RWPE2 (cell line): Measurements from ENCODE around the gene PYGB.

Experiments used
- ATAC-seq: fragments of 200-7000 bp; cut with Tn5 transposase; 3 replicates; pipeline ENCODE4 v1.9.1; 2021; ENCODE audit warnings: low read depth
- DNase-seq: peaks from one replicate; pipeline ENCODE4 v3.0.0-alpha.2; 2020; ENCODE audit warnings: low spot score
- H3K27ac ChIP-seq: fragments of 450-650 bp; 2 replicates; pipeline ENCODE4 v1.5.1; 2017; ENCODE audit warnings: mild to moderate bottlenecking; ENCODE audit not compliant: poor library complexity, severe bottlenecking
- H3K27me3 ChIP-seq: fragments of 250-450 bp; sonication (Bioruptor Pico); 2 replicates; pipeline ENCODE4 v1.5.1; 2021; ENCODE audit warnings: mild to moderate bottlenecking, moderate library complexity; ENCODE audit not compliant: insufficient read depth, poor library complexity, severe bottlenecking
- H3K36me3 ChIP-seq: fragments of 250-450 bp; sonication (Bioruptor Pico); 2 replicates; pipeline ENCODE4 v1.5.1; 2020; ENCODE audit warnings: low read depth, mild to moderate bottlenecking, moderate library complexity
- H3K4me1 ChIP-seq: fragments of 250-450 bp; sonication (Bioruptor Pico); 2 replicates; pipeline ENCODE4 v1.5.1; 2021; ENCODE audit warnings: mild to moderate bottlenecking, moderate library complexity; ENCODE audit not compliant: insufficient read depth, poor library complexity, severe bottlenecking
- H3K4me3 ChIP-seq: fragments of 250-450 bp; sonication (Bioruptor Pico); 2 replicates; pipeline ENCODE4 v1.5.1; 2021; ENCODE audit warnings: mild to moderate bottlenecking, moderate library complexity; ENCODE audit not compliant: severe bottlenecking
- H3K9me3 ChIP-seq: fragments of 250-450 bp; sonication (Bioruptor Pico); 2 replicates; pipeline ENCODE4 v1.5.1; 2021; ENCODE audit warnings: mild to moderate bottlenecking, moderate library complexity; ENCODE audit not compliant: severe bottlenecking
- CTCF ChIP-seq: fragments of 450-650 bp; IDR thresholded peaks from one replicate; pipeline ENCODE4 v1.5.1; 2017; ENCODE audit warnings: mild to moderate bottlenecking, moderate library complexity; ENCODE audit not compliant: poor library complexity, severe bottlenecking

Gene PYGB

GRCh38 chr20:25283221-25283951 is 35.5 kb downstream of the PYGB start:
- 0 out of 3 replicates have a peak, but pooled peaks have one; percentile 13 for ATAC-seq
- no peaks in the 10 kb centered on the region for H3K27me3 ChIP-seq
- H3K9me3 ChIP-seq, result no peaks in the 10 kb centered on the region
- no peak overlapping the region for H3K4me3 ChIP-seq
- peak; percentile 52 for DNase-seq
- no peak for TF ChIP-seq CTCF
- no peaks in the 10 kb centered on the region for H3K4me1 ChIP-seq
- H3K27ac ChIP-seq, result no peak overlapping the region
- H3K36me3 ChIP-seq, result peaks cover 98% of the 10 kb centered on the region

GRCh38 chr20:25284131-25284601 is 36.3 kb downstream of the PYGB start:
- no peak for ATAC-seq
- Histone ChIP-seq H3K4me3 (no peak overlapping the region), H3K27ac (no peak overlapping the region), H3K9me3 (no peaks in the 10 kb centered on the region), H3K4me1 (no peaks in the 10 kb centered on the region), H3K36me3 (peaks cover 97% of the 10 kb centered on the region), H3K27me3 (no peaks in the 10 kb centered on the region)
- no peak for TF ChIP-seq CTCF
- DNase-seq, result peak; percentile 51

DNA sequence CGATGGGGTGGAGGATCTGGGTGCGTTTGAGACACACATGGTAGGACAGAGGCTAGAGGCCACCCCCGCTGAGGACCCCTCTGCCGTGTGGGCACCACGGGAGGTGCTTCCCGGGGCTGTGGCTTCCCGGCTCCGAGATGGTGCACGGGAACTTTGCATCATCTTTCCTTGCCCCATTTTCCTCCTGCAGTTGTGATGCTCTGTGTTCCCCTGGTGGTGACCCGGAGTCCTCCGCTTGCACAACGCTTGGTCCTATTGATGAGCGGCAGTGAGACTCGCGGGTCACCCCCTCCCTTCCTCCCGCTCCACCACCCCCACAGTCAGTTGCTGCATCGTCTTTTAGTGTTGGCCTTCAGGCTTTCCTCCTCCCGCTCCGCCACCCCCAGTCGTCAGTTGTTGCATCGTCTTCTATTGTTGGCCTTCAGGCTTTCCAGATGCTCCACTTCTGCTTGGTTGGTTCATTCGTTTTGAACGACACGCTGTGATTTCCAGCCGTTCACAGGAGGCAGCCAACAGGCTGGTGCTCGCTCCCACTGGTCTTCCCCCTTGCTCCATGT is 37.3 kb downstream of the PYGB start:
- no peak overlapping the region for H3K27ac ChIP-seq
- no peaks in the 10 kb centered on the region for H3K27me3 ChIP-seq
- ATAC-seq, result no peak
- H3K4me3 ChIP-seq, result no peak overlapping the region
- H3K9me3 ChIP-seq, result no peaks in the 10 kb centered on the region
- H3K36me3 ChIP-seq, result peaks cover 97% of the 10 kb centered on the region
- no peaks in the 10 kb centered on the region for H3K4me1 ChIP-seq
- DNase-seq, result peak; percentile 29
- TF ChIP-seq CTCF, result no peak

DNA sequence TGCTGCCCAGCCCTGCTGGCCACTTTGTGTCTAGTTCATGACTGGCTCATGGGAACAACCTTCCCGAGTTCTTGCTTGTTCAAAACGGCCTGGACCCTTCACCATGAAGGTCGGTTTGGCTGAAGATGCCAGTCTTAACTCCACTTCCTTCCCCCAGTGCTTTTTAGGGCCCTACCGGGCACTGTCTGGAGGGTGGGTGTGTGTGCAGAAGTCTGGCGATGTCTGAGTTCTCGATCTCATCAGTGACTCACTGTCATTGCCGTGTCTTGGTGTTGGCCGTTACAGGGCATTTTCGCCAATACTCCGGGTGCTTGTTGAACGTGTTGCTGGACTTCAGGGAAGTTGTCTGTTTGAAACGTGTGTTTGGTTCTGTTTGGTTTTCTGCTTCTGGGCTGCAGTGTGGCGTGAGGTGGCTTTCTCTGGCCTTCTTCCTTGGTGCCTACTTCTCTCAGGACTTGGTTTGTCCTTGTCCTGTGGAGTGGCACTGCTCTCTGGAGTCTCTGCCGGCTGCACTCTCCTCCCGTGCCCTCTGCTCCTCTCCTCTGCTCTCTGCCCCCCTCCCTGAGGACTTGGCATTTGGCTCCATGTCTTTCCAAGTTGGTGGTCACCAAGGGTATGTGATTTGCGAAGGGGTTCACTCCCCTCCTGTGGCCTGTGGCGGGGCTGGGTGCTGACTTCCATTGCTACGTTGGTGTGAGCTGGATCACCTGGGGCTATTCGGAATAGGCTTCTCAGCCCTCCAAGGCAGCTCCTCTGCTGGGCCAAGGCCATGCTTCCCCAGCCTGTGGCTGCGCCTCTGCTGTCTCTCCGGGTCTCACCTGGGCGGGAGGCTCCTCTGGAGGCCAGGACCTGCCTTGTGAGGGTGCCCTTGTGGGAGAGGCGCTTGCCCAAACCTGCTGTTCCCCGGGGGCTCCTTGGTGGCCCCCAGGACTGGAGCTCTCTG is 38.2 kb downstream of the PYGB start:
- Histone ChIP-seq H3K36me3 (peaks cover 96% of the 10 kb centered on the region), H3K27ac (no peak overlapping the region), H3K27me3 (no peaks in the 10 kb centered on the region), H3K4me1 (no peaks in the 10 kb centered on the region), H3K4me3 (no peak overlapping the region), H3K9me3 (no peaks in the 10 kb centered on the region)
- TF ChIP-seq CTCF, result no peak
- ATAC-seq (no peak), DNase-seq (peak; percentile 46)
